A549 (cell line): ENCODE measurements around the gene TMEM121. TPM values are rescaled to one million over a fixed set of nuclear protein-coding genes. Genes with fewer than 3 reads are reported as not detected.

Experiments used
- ATAC-seq, 2 experiments: fragments of 200-7000 bp in 1 of 2; fragments of >200 bp in 1 of 2; cut with Nextera tagmentation in 1 of 2; cut with Tn5 transposase in 1 of 2; 3 replicates each; pipeline versions ENCODE4 v1.8.0 to v1.9.1; 2018 to 2020; ENCODE audit warnings: mild to moderate bottlenecking in 1 of 2, moderate library complexity in 1 of 2
- CTCF ChIA-PET: fragments of 300-600 bp; sonication (Branson Sonifier 250); formaldehyde crosslinking; extraction: SDS; loops from one replicate; lab custom pipeline; 2021; ENCODE audit warnings: antibody characterized with exemption, inconsistent platforms; lab: Yijun Ruan, JAX
- POLR2A ChIA-PET: fragments of 350-600 bp; formaldehyde crosslinking; extraction: SDS; loops from one replicate; lab custom pipeline; 2021; ENCODE audit warnings: antibody characterized with exemption, inconsistent platforms; lab: Yijun Ruan, JAX
- DNase-seq, 2 experiments: peaks; one replicate each; pipeline versions ENCODE4 v3.0.0 to v3.0.0-alpha.2; 2011 to 2016; ENCODE audit warnings: low read depth in 1 of 2, low spot score in 1 of 2
- FAIRE-seq: peaks from 2 replicates; lab custom pipeline; 2011; peaks lifted over from hg19 to GRCh38; lab: Jason Lieb, UNC
- H3K27ac ChIP-seq, 2 experiments: fragments of >200 bp; sonication (Bioruptor Twin); formaldehyde crosslinking; 3 replicates each; pipeline ENCODE4 v1.5.1; 2016 to 2017
- H3K4me1 ChIP-seq: fragments of >200 bp; sonication (Bioruptor Twin); formaldehyde crosslinking; 3 replicates; pipeline ENCODE4 v1.6.1; 2016
- H3K4me2 ChIP-seq: fragments of >200 bp; sonication (Bioruptor Twin); formaldehyde crosslinking; 3 replicates; pipeline ENCODE4 v1.6.1; 2016
- H3K4me3 ChIP-seq: fragments of >200 bp; sonication (Bioruptor Twin); formaldehyde crosslinking; 3 replicates; pipeline ENCODE4 v1.5.1; 2016
- H3K9me3 ChIP-seq: fragments of >200 bp; sonication (Bioruptor Twin); formaldehyde crosslinking; 3 replicates; pipeline ENCODE4 v1.6.1; 2016
- BCL3 ChIP-seq: fragments of >200 bp; sonication (Bioruptor Twin); formaldehyde crosslinking; IDR thresholded peaks from 3 replicates; pipeline ENCODE4 v1.6.1; 2016
- CBX8 ChIP-seq: fragments of 200-600 bp; sonication (generic); IDR thresholded peaks from 2 replicates; pipeline ENCODE4 v1.6.1; 2016
- CEBPB ChIP-seq, 2 experiments: fragments of >200 bp in 1 of 2; sonication (Bioruptor Twin) in 1 of 2; formaldehyde crosslinking in 1 of 2; IDR thresholded peaks; 2 replicates each; pipeline ENCODE4 v1.6.1; 2012 to 2016
- CHD2 ChIP-seq: fragments of 150-350 bp; IDR thresholded peaks from 2 replicates; pipeline ENCODE4 v1.6.1; 2014; ENCODE audit warnings: low read length; ENCODE audit not compliant: partially characterized antibody
- ELK1 ChIP-seq: fragments of 150-350 bp; IDR thresholded peaks from 2 replicates; pipeline ENCODE4 v1.6.1; 2014; ENCODE audit warnings: low read depth, mild to moderate bottlenecking, low read length
- EP300 ChIP-seq, 2 experiments: fragments of >200 bp; sonication (Bioruptor Twin); formaldehyde crosslinking; IDR thresholded peaks; 2 replicates in 1 of 2; 3 replicates in 1 of 2; pipeline ENCODE4 v1.6.1; 2016 to 2017
- FOSB ChIP-seq: fragments of 250-450 bp; sonication (Bioruptor Pico); IDR thresholded peaks from 2 replicates; pipeline ENCODE4 v1.5.0; 2020; ENCODE audit warnings: mild to moderate bottlenecking, moderate library complexity
- FOSL2 ChIP-seq, 2 experiments: fragments of 450-650 bp in 1 of 2; fragments of >200 bp in 1 of 2; sonication (Bioruptor Twin) in 1 of 2; formaldehyde crosslinking; IDR thresholded peaks; 2 replicates each; pipeline versions ENCODE4 v1.5.0 to v1.6.1; 2016 to 2020; ENCODE audit warnings: mild to moderate bottlenecking in 1 of 2, moderate library complexity in 1 of 2
- HDAC2 ChIP-seq: fragments of 200-600 bp; sonication (generic); IDR thresholded peaks from 2 replicates; pipeline ENCODE4 v1.6.1; 2016
- HEYL ChIP-seq: fragments of 250-450 bp; sonication (Bioruptor Pico); IDR thresholded peaks from 2 replicates; pipeline ENCODE4 v1.8.0; 2021; ENCODE audit warnings: mild to moderate bottlenecking, moderate library complexity
- HOXB13 ChIP-seq: fragments of 250-450 bp; sonication (Bioruptor Pico); IDR thresholded peaks from 2 replicates; pipeline ENCODE4 v1.5.0; 2020; ENCODE audit warnings: low read depth, mild to moderate bottlenecking, moderate library complexity
- JUN ChIP-seq, 2 experiments: fragments of >200 bp; sonication (Bioruptor Twin); formaldehyde crosslinking; IDR thresholded peaks; 2 replicates in 1 of 2; 3 replicates in 1 of 2; pipeline ENCODE4 v1.6.1; 2016 to 2017
- JUNB ChIP-seq: fragments of >200 bp; sonication (Bioruptor Twin); formaldehyde crosslinking; IDR thresholded peaks from 2 replicates; pipeline ENCODE4 v1.6.1; 2016
- NFE2L2 ChIP-seq: fragments of 150-350 bp; conservative IDR thresholded peaks from 2 replicates; pipeline ENCODE4 v1.6.1; 2014; ENCODE audit warnings: low read length
- NPAS2 ChIP-seq: fragments of 250-450 bp; sonication (Bioruptor Pico); IDR thresholded peaks from 2 replicates; pipeline ENCODE4 v1.8.0; 2022; ENCODE audit warnings: mild to moderate bottlenecking, moderate library complexity, borderline replicate concordance
- PHF8 ChIP-seq: fragments of 200-600 bp; sonication (generic); IDR thresholded peaks from 2 replicates; pipeline ENCODE4 v1.6.1; 2016; ENCODE audit warnings: low read depth, mild to moderate bottlenecking, antibody characterized with exemption, moderate library complexity, borderline replicate concordance
- POLR2AphosphoS2 ChIP-seq: conservative IDR thresholded peaks from 2 replicates; pipeline ENCODE4 v1.6.1; 2012; ENCODE audit warnings: low read length, improper control_type of control experiment, inconsistent platforms
- RAD21 ChIP-seq, 2 experiments: fragments of >200 bp in 1 of 2; sonication (Bioruptor Twin) in 1 of 2; formaldehyde crosslinking in 1 of 2; IDR thresholded peaks in 1 of 2; conservative IDR thresholded peaks in 1 of 2; 2 replicates in 1 of 2; 3 replicates in 1 of 2; pipeline ENCODE4 v1.6.1; 2012 to 2018; ENCODE audit warnings: inconsistent platforms in 1 of 2
- REST ChIP-seq: fragments of 200-600 bp; sonication (generic); IDR thresholded peaks from 2 replicates; pipeline ENCODE4 v1.6.1; 2016; ENCODE audit warnings: antibody characterized with exemption, mild to moderate bottlenecking, moderate library complexity
- SMC3 ChIP-seq: fragments of >200 bp; sonication (Bioruptor Twin); formaldehyde crosslinking; IDR thresholded peaks from 3 replicates; pipeline ENCODE4 v1.6.1; 2018; ENCODE audit warnings: inconsistent platforms
- SREBF2 ChIP-seq: fragments of 450-650 bp; IDR thresholded peaks from 2 replicates; pipeline ENCODE4 v1.6.1; 2014; ENCODE audit warnings: mild to moderate bottlenecking, moderate library complexity
- TP53 ChIP-seq: fragments of 250-450 bp; sonication (Bioruptor Pico); IDR thresholded peaks from 2 replicates; pipeline ENCODE4 v1.5.0; 2021; ENCODE audit warnings: mild to moderate bottlenecking, moderate library complexity
- ZC3H11A ChIP-seq: fragments of 450-650 bp; IDR thresholded peaks from 2 replicates; pipeline ENCODE4 v1.6.1; 2014; ENCODE audit warnings: antibody characterized with exemption, mild to moderate bottlenecking
- ZNF302 ChIP-seq: fragments of 250-450 bp; sonication (Bioruptor Pico); IDR thresholded peaks from 2 replicates; pipeline ENCODE4 v1.9.0; 2021; ENCODE audit warnings: inconsistent platforms, mild to moderate bottlenecking, moderate library complexity
- WGBS: methylation state at CpG from one replicate; pipeline ENCODE4 v1.1.6; 2017; ENCODE audit errors: missing lambda C conversion rate; 5-methylcytosine and 5-hydroxymethylcytosine counted together
- polyA plus RNA-seq, 4 experiments: library from polyadenylated mRNA; depleted of rRNA in 3 of 4; stranded (reverse); fragments of >200 nt; fragmentation: RNase III in 1 of 4; extraction: RNeasy Plus Mini Kit Qiagen cat#74134 plus additional on column Dnase treatment in 1 of 4; gene quantifications; 2 replicates in 3 of 4; 3 replicates in 1 of 4; pipeline ENCODE4 v1.2.3, GENCODE V29; 2011 to 2017

Gene TMEM121
- polyA plus RNA-seq, 2 of the 4 experiments (the other 2 are of a cell fraction): 2.3 to 5.7 TPM

- TF ChIP-seq HDAC2: no peak
- no peak for TF ChIP-seq CHD2
- TF ChIP-seq JUNB: no peak
- no peak for TF ChIP-seq RAD21 (conservative IDR thresholded peaks at IDR 0.05 in 1 of 2, IDR thresholded peaks at IDR 0.05 in 1 of 2)
- no peak for TF ChIP-seq HEYL (CRISPR knock-in tag)
- no peak for TF ChIP-seq ZNF302 (CRISPR knock-in tag)
- TF ChIP-seq POLR2AphosphoS2: no peak
Observed at GRCh38 chr14:105492971-105493871, 33.2 kb upstream of the TMEM121 start (continued).

GRCh38 chr14:105493921-105494605 is 32.3 kb upstream of the TMEM121 start:
- ChIA-PET CTCF (interaction anchor here (0.7 to 3.2 kb wide), 3 partner anchors 8 to 34 kb away, joined by 4 to 29 read pairs (median 4); no protein-coding TSS in a partner anchor), POLR2A (no interaction called here)
- 73% methylated on average over 2 of the region's 16 CpGs for WGBS

GRCh38 chr14:105494606-105494929 is 31.8 kb upstream of the TMEM121 start:
- POLR2A ChIA-PET: no interaction called here
- CTCF ChIA-PET: interaction anchor here (0.9 to 4.4 kb wide), 3 partner anchors 13 to 34 kb away, joined by 3 to 29 read pairs (median 15); no protein-coding TSS in a partner anchor
- Histone ChIP-seq H3K4me3 (no peak overlapping the region), H3K4me2 (no peak overlapping the region), H3K4me1 (peaks cover 10% of the 10 kb centered on the region; the same call in 1 of the 3 replicates), H3K9me3 (no peaks in the 10 kb centered on the region), H3K27ac (no peak overlapping the region)
- DNase-seq: no peak
- FAIRE-seq: no peak
- ATAC-seq: no peak
- TF ChIP-seq EP300 (IDR thresholded peaks at IDR 0.05): no peak
- TF ChIP-seq REST: no peak
- TF ChIP-seq RAD21 (conservative IDR thresholded peaks at IDR 0.05 in 1 of 2, IDR thresholded peaks at IDR 0.05 in 1 of 2): no peak
- TF ChIP-seq FOSB (CRISPR knock-in tag): no peak
- TF ChIP-seq SMC3: no peak
- no peak for TF ChIP-seq FOSL2 (IDR thresholded peaks at IDR 0.05)
- no peak for TF ChIP-seq FOSL2 (CRISPR knock-in tag; IDR thresholded peaks at IDR 0.05)
- TF ChIP-seq ELK1: no peak
- 96% methylated on average over 6 of the region's 6 CpGs for WGBS

More at GRCh38 chr14:105493921-105494605, 32.3 kb upstream of the TMEM121 start:
- H3K27ac ChIP-seq: no peak overlapping the region
- no peak overlapping the region for H3K4me3 ChIP-seq
- H3K4me2 ChIP-seq: no peak overlapping the region
- H3K9me3 ChIP-seq: no peaks in the 10 kb centered on the region
- ATAC-seq (no peak), FAIRE-seq (no peak), DNase-seq (peak in 1 of 2 experiments; percentile 3)
- no peak for TF ChIP-seq PHF8
- TF ChIP-seq BCL3: no peak
- TF ChIP-seq ZNF302 (CRISPR knock-in tag): no peak
- TF ChIP-seq NFE2L2: no peak
- no peak for TF ChIP-seq TP53 (CRISPR knock-in tag)
- TF ChIP-seq HEYL (CRISPR knock-in tag): no peak
- TF ChIP-seq JUN (IDR thresholded peaks at IDR 0.05): no peak
- no peak for TF ChIP-seq NPAS2 (CRISPR knock-in tag)
- TF ChIP-seq JUNB: no peak
- no peak for TF ChIP-seq SREBF2
- TF ChIP-seq CBX8: no peak
- TF ChIP-seq ZC3H11A: no peak
- no peak for TF ChIP-seq CEBPB (IDR thresholded peaks at IDR 0.05)
- no peak for TF ChIP-seq FOSB (CRISPR knock-in tag)
- no peak for TF ChIP-seq HOXB13 (CRISPR knock-in tag)
- peaks cover 14% of the 10 kb centered on the region for H3K4me1 ChIP-seq
